ENCODE data around the gene LEKR1.
"Not testable (repeated sequence)": the region's sequence is repeated elsewhere in the genome, so short reads cannot be mapped to it uniquely, and the experiment has no call there.

Gene LEKR1

GRCh38 chr3:156888176-156888575 lies 62.0 kb downstream of the LEKR1 start:
- Histone ChIP-seq H3K27ac (ENCODE audit: low read length) (no peak overlapping the region), H3K27me3 (ENCODE audit: low read depth, low read length) (no peaks in the 10 kb centered on the region), H3K4me3 (ENCODE audit: low read length) (no peak overlapping the region), H3K36me3 (replicated peaks; ENCODE audit: low read depth, low read length) (peaks cover 3% of the 10 kb centered on the region), H3K9ac (ENCODE audit: low read length) (no peak overlapping the region), H3K79me2 (ENCODE audit: low read length) (no peaks in the 10 kb centered on the region), H2AFZ (ENCODE audit: low read depth, low read length) (no peak overlapping the region), H3K4me1 (ENCODE audit: low read length) (no peaks in the 10 kb centered on the region), H3K9me3 (ENCODE audit: insufficient read depth, low read length) (0 out of 2 replicates have a peak, but pooled peaks cover 15% of the 10 kb centered on the region), H4K20me1 (ENCODE audit: insufficient read depth, low read length) (no peaks in the 10 kb centered on the region), H3K4me2 (ENCODE audit: low read length) (no peak overlapping the region)
- no peak for TF ChIP-seq EZH2phosphoT487 (IDR thresholded peaks at IDR 0.05; ENCODE audit: low read depth)
- TF ChIP-seq CTCF (IDR thresholded peaks at IDR 0.05; ENCODE audit: low read depth, low read length) = no peak

GRCh38 chr3:156888576-156888975 lies 62.4 kb downstream of the LEKR1 start:
- H3K4me3 ChIP-seq (ENCODE audit: low read length) = no peak overlapping the region
- H3K36me3 ChIP-seq (replicated peaks; ENCODE audit: low read depth, low read length) = peaks cover 3% of the 10 kb centered on the region
- TF ChIP-seq CTCF (IDR thresholded peaks at IDR 0.05; ENCODE audit: low read depth, low read length) (no peak), EZH2phosphoT487 (IDR thresholded peaks at IDR 0.05; ENCODE audit: low read depth) (no peak)
- no peaks in the 10 kb centered on the region for H4K20me1 ChIP-seq (ENCODE audit: insufficient read depth, low read length)
- no peak overlapping the region for H3K9ac ChIP-seq (ENCODE audit: low read length)
- no peaks in the 10 kb centered on the region for H3K79me2 ChIP-seq (ENCODE audit: low read length)
- no peaks in the 10 kb centered on the region for H3K4me1 ChIP-seq (ENCODE audit: low read length)
- no peak overlapping the region for H2AFZ ChIP-seq (ENCODE audit: low read depth, low read length)
- no peak overlapping the region for H3K27ac ChIP-seq (ENCODE audit: low read length)
- 0 out of 2 replicates have a peak, but pooled peaks cover 15% of the 10 kb centered on the region for H3K9me3 ChIP-seq (ENCODE audit: insufficient read depth, low read length)
- H3K27me3 ChIP-seq (ENCODE audit: low read depth, low read length) = no peaks in the 10 kb centered on the region
- H3K4me2 ChIP-seq (ENCODE audit: low read length) = no peak overlapping the region

- Histone ChIP-seq H2AFZ (ENCODE audit: low read depth, low read length) (peak overlapping the region; percentile 19; the same call in 1 of the 2 replicates), H3K9ac (ENCODE audit: low read length) (no peak overlapping the region), H3K36me3 (replicated peaks; ENCODE audit: low read depth, low read length) (no peaks in the 10 kb centered on the region), H3K27ac (ENCODE audit: low read length) (no peak overlapping the region), H3K79me2 (ENCODE audit: low read length) (no peaks in the 10 kb centered on the region), H3K4me1 (ENCODE audit: low read length) (no peaks in the 10 kb centered on the region), H4K20me1 (ENCODE audit: insufficient read depth, low read length) (no peaks in the 10 kb centered on the region), H3K4me3 (ENCODE audit: low read length) (no peak overlapping the region), H3K9me3 (ENCODE audit: insufficient read depth, low read length) (no peaks in the 10 kb centered on the region), H3K27me3 (ENCODE audit: low read depth, low read length) (no peaks in the 10 kb centered on the region), H3K4me2 (ENCODE audit: low read length) (no peak overlapping the region)
- TF ChIP-seq EZH2phosphoT487 (IDR thresholded peaks at IDR 0.05; ENCODE audit: low read depth) (no peak), CTCF (IDR thresholded peaks at IDR 0.05; ENCODE audit: low read depth, low read length) (no peak)
These were observed 66.5 kb downstream of the LEKR1 start for GRCh38 chr3:156892701-156893100.

GRCh38 chr3:156895374-156895773 lies 69.2 kb downstream of the LEKR1 start:
- H3K4me1 ChIP-seq (ENCODE audit: low read length); H2AFZ ChIP-seq (ENCODE audit: low read depth, low read length); H3K36me3 ChIP-seq (replicated peaks; ENCODE audit: low read depth, low read length); H3K27me3 ChIP-seq (ENCODE audit: low read depth, low read length); H3K27ac ChIP-seq (ENCODE audit: low read length); H3K4me3 ChIP-seq (ENCODE audit: low read length); H3K9me3 ChIP-seq (ENCODE audit: insufficient read depth, low read length); H4K20me1 ChIP-seq (ENCODE audit: insufficient read depth, low read length); H3K79me2 ChIP-seq (ENCODE audit: low read length); H3K4me2 ChIP-seq (ENCODE audit: low read length); H3K9ac ChIP-seq (ENCODE audit: low read length): not testable (repeated sequence)

GRCh38 chr3:156897851-156898250 lies 71.7 kb downstream of the LEKR1 start:
- H3K9ac ChIP-seq (ENCODE audit: low read length); H3K27me3 ChIP-seq (ENCODE audit: low read depth, low read length); H3K27ac ChIP-seq (ENCODE audit: low read length); H3K4me1 ChIP-seq (ENCODE audit: low read length); H3K4me3 ChIP-seq (ENCODE audit: low read length); H3K4me2 ChIP-seq (ENCODE audit: low read length); H3K79me2 ChIP-seq (ENCODE audit: low read length); H4K20me1 ChIP-seq (ENCODE audit: insufficient read depth, low read length); H3K36me3 ChIP-seq (replicated peaks; ENCODE audit: low read depth, low read length); H2AFZ ChIP-seq (ENCODE audit: low read depth, low read length); H3K9me3 ChIP-seq (ENCODE audit: insufficient read depth, low read length): not testable (repeated sequence)

All from OCI-LY3 (cell line).